GM12891 (cell line): ENCODE data around the gene CAMK1D.

Experiments
- POLR2A ChIP-seq: IDR thresholded peaks from 2 replicates; pipeline ENCODE4 v1.6.1; 2011; ENCODE audit warnings: low read depth, low read length, control low read depth
- POLR2AphosphoS5 ChIP-seq: IDR thresholded peaks from 2 replicates; pipeline ENCODE4 v1.6.1; 2011; ENCODE audit warnings: low read depth, low read length, control low read depth

DNA sequence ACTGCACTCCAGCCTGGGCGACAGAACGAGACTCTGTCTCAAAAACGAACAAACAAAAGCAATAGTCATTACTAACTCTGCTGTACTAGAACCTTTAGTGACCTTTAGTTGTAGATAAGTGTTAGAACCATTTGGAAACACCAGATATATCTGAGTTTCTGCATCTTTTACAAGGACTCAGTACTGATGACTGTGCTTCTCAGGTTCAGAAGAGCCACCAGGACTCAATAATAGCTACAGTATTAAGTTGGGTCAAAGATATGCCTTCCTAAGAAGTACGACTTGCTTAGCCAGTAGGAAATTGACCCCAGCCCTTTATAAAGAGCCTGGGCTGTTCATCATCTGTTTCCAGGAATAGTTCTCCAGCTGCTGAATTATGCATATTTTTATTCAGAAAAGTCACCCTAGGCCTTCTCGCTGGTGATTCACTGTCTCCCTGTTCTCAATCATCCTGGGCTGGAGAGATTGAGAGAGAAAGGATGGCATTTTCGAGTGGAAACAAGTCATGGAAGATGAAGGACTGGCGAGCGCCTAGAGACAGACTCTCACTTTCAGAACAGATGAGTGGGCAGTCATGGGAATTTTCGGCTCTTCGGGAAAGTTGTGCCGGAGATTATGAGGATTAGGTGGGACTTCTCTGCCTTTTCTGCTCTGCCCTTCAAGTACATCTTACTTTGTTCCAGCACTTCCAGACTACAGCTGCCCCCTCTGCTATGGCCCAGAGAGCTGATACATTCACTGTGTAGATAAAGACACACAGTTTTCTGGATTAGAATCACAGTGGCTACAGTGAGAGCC, 336.1 kb downstream of the CAMK1D start:
- no peak for TF ChIP-seq POLR2A
- TF ChIP-seq POLR2AphosphoS5, result no peak
